ENCODE measurements around the gene TRIM40. TPM values are rescaled to one million over a fixed set of nuclear protein-coding genes. Genes with fewer than 3 reads are reported as not detected.

Gene TRIM40
- total RNA-seq, 2 donors from 2014 or later, result 10.7 to 17.0 TPM

DNA sequence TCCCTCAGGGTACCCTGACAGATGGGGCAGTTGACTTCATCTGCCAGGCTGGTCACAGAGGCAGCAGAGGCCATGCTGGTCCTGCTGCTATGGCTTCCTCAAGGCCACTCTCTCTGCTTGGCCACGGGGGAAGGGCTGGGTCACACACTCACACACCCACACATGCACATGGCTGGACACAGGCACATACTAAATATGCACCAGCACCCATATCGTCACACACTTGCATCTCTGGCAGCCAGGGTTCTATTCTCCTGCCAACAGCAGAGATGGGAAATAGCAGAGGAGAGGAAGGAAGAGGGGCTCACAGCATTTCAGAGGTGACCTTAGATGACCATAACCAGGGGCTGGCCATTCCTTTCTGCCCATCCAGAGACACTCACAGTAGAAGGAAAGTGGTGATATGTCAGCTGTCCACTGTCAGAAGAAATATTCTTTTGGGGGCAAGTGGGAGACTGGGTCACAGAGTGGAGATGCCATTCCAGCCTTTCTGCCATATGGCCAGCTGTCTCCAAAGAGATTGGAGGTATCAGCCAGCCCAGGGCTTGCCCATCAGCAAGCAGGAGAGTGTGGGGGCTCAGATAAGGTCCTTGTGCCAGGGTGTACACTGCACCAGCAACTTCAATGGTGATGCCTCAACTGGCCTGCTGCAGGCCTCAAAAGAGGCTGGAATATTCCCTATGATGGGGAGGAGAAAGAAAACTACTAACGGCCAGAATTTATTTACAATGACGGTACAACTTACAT, 25.0 kb downstream of the TRIM40 start, which contains the start of gene TRIM10:
Gene TRIM10, minus strand, starts transcription at position 427 of the 747 bp plus-strand sequence. Its CDS starts 353 bp downstream, at position 74.
- no peak for DNase-seq
- Histone ChIP-seq H3K4me3 (no peak within 1 kb of the TSS), H3K4me1 (no peaks in the 10 kb centered on the region), H3K9me3 (no peaks in the 10 kb centered on the region), H3K27ac (no peak within 1 kb of the TSS), H3K36me3 (no peaks in the 10 kb centered on the region), H3K9ac (ENCODE audit: low read depth in 2 of 2, low read length in 2 of 2) (no peak within 1 kb of the TSS), H3K27me3 (no peaks in the 10 kb centered on the region)
- TF ChIP-seq, protein P1, sequence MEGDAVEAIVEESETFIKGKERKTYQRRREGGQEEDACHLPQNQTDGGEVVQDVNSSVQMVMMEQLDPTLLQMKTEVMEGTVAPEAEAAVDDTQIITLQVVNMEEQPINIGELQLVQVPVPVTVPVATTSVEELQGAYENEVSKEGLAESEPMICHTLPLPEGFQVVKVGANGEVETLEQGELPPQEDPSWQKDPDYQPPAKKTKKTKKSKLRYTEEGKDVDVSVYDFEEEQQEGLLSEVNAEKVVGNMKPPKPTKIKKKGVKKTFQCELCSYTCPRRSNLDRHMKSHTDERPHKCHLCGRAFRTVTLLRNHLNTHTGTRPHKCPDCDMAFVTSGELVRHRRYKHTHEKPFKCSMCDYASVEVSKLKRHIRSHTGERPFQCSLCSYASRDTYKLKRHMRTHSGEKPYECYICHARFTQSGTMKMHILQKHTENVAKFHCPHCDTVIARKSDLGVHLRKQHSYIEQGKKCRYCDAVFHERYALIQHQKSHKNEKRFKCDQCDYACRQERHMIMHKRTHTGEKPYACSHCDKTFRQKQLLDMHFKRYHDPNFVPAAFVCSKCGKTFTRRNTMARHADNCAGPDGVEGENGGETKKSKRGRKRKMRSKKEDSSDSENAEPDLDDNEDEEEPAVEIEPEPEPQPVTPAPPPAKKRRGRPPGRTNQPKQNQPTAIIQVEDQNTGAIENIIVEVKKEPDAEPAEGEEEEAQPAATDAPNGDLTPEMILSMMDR (IDR thresholded peaks at IDR 0.05), result no peak
- intact Hi-C loops (cut with DNase I), result no loop called here

DNA sequence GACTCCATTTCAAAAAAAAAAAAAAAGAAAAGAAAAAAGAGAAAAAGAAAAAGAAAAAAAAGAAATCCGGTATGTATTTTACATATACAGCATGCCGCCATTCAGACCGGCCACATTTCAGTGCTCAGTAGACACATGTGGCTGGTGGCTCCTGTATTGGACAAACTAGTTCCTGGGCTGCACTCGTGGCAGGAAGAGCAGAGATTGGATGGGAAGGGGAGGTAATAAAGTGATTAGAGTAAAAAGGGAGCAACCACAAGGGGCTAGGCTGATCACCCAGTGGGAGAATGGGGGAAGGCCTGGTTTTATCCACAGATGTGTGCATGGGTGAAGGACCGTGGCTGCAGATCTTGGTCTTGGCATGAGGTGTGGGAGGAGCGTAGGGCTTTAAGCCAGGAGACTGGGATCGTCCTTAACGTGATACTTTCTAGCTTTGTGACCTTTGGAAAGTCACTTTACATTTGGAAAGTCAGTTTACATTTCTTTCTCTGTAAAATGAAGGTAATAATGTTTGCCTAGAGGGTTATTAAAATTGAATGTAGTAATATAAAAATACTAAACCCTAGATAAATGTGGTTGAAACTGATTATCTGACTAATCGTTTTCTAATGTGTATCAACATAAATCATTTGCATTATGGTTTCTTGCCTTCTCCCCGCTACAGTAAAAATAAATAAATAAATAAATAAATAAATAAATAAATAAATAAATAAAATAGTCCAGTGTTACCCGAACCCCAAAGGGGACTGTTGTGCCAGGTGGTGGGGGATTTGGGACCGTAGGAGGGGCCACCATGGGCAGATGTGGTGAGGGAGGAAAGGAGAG, 26.5 kb downstream of the TRIM40 start:
- peak overlapping the region; percentile 96 for H3K27ac ChIP-seq
- peak overlapping the region; percentile 50 for H3K4me3 ChIP-seq
- no peaks in the 10 kb centered on the region for H3K4me1 ChIP-seq

DNA sequence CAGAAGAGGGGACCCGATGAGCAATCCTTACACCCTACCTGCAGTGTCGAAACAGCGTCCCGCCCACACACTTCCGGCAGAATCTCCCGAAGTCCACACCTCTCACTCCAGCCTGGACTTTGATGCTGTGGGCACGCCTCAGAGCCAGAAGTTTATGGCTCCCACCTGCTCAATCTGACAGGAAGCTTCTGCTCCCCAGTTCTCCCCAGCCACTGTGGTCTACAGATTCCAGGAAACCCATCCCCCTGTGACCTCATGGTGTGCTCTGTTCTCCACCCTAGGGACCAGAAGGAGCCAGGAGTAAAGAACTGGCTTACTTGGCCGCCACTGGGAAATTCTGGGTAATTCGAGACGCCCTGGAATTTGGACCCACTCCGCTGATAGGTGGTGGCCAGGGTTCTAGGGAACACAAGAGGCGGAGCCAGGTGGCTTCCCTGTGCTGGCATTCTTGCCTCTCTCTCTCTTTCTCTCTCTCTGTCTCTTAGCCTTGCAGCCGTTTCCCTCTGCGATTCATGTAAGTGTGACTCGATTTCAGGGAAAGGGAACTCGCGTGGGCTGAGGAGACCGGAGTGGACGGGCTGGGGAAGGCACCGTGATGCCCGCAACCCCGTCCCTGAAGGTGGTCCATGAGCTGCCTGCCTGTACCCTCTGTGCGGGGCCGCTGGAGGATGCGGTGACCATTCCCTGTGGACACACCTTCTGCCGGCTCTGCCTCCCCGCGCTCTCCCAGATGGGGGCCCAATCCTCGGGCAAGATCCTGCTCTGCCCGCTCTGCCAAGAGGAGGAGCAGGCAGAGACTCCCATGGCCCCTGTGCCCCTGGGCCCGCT, 27.4 kb downstream of the TRIM40 start, which contains the start of gene TRIM15:
Gene TRIM15, plus strand, starts transcription at position 457 of the 828 bp plus-strand sequence. Its CDS starts 139 bp downstream, at position 596.
- intact Hi-C loops (cut with DNase I), result no loop called here
- TF ChIP-seq, protein P1 (IDR thresholded peaks at IDR 0.05), result no peak
- no peaks in the 10 kb centered on the region for H3K36me3 ChIP-seq
- H3K4me3 ChIP-seq, result peak within 1 kb of the TSS; percentile 50
- H3K27me3 ChIP-seq, result no peaks in the 10 kb centered on the region
- no peaks in the 10 kb centered on the region for H3K4me1 ChIP-seq
- H3K27ac ChIP-seq, result peak within 1 kb of the TSS; percentile 96
- peak; percentile 93 for DNase-seq
- peak within 1 kb of the TSS; percentile 88 to 93 for H3K9ac ChIP-seq (ENCODE audit: low read depth in 2 of 2, low read length in 2 of 2)
- no peaks in the 10 kb centered on the region for H3K9me3 ChIP-seq

More for the DNA sequence above, 26.5 kb downstream of the TRIM40 start:
- H3K9me3 ChIP-seq, result no peaks in the 10 kb centered on the region
- no peaks in the 10 kb centered on the region for H3K27me3 ChIP-seq
- TF ChIP-seq, protein P1 (IDR thresholded peaks at IDR 0.05), result no peak
- peak overlapping the region in 1 of 2 donors; percentile 93 for H3K9ac ChIP-seq (ENCODE audit: low read depth in 2 of 2, low read length in 2 of 2)
- DNase-seq, result peak; percentile 56
- H3K36me3 ChIP-seq, result no peaks in the 10 kb centered on the region
- intact Hi-C loops (cut with DNase I), result no loop called here

DNA sequence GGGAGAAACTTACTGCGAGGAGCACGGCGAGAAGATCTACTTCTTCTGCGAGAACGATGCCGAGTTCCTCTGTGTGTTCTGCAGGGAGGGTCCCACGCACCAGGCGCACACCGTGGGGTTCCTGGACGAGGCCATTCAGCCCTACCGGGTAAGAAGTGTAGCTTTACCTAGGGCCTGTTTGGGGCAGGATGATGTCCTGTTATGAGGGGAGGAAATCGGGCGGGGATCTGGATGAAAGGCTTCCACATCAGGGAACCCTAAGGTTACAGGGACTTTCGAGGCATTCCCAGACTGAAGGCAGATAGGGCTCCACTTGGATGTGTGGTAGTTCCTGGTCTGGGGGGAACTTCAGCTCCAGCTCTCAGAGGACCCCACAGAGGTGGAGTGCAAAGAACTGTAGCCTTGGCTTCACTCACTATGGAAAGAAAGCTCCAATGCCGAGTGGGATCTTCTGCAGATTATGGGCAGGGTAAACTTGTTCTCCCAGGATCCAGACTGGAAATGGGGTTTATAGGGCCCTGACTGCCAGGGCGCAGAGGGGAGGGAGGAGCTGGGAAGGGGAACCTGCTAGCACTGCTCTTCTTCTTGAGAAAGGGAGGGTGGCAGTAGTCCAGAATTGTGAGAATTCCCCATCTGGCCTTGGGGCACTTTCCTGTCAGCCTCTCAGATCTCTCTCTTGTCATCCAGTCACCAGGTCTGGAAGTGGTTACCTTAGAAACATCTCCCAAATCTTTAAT, 28.1 kb downstream of the TRIM40 start:
- DNase-seq, result peak; percentile 44
- intact Hi-C loops (cut with DNase I), result no loop called here
- peak overlapping the region; percentile 88 to 93 for H3K9ac ChIP-seq (ENCODE audit: low read depth in 2 of 2, low read length in 2 of 2)

More for the DNA sequence above, 28.1 kb downstream of the TRIM40 start:
- TF ChIP-seq, protein P1 (IDR thresholded peaks at IDR 0.05), result no peak
- Histone ChIP-seq H3K36me3 (no peaks in the 10 kb centered on the region), H3K4me3 (peak overlapping the region; percentile 50), H3K27ac (peak overlapping the region; percentile 96), H3K9me3 (no peaks in the 10 kb centered on the region), H3K27me3 (no peaks in the 10 kb centered on the region), H3K4me1 (no peaks in the 10 kb centered on the region)
